SK-N-SH (cell line): ENCODE measurements around the gene HSPA12A. TPM values are rescaled to one million over a fixed set of nuclear protein-coding genes. Genes with fewer than 3 reads are reported as not detected.

Source experiments
- CTCF ChIA-PET: fragments of 300-600, 350-600 bp; formaldehyde crosslinking; extraction: SDS; loops from one replicate; lab custom pipeline; 2021; lab: Yijun Ruan, JAX
- POLR2A ChIA-PET: fragments of 350-600 bp; sonication (Branson Sonifier 250); formaldehyde crosslinking; extraction: SDS; loops from one replicate; lab custom pipeline; 2020; ENCODE audit warnings: antibody characterized with exemption, inconsistent platforms; lab: Yijun Ruan, JAX
- DNase-seq: peaks from one replicate; pipeline ENCODE4 v3.0.0; 2012
- H2AFZ ChIP-seq: fragments of 200-600 bp; sonication (generic); 2 replicates; pipeline ENCODE4 v1.8.1; 2016; ENCODE audit warnings: antibody characterized with exemption, mild to moderate bottlenecking, low read depth
- H3F3A ChIP-seq: fragments of 200-600 bp; sonication (generic); replicated peaks from 2 replicates; pipeline ENCODE3; 2016; ENCODE audit warnings: antibody characterized with exemption, mild to moderate bottlenecking; ENCODE audit not compliant: insufficient read depth
- H3K27ac ChIP-seq, 2 experiments: fragments of 200-500 bp in 1 of 2; fragments of 200-600 bp in 1 of 2; sonication (Bioruptor generic) in 1 of 2; sonication (generic), shearing (Covaris generic) in 1 of 2; 2 replicates each; pipeline versions ENCODE4 v1.5.1 to v1.6.1; 2014 to 2016; ENCODE audit warnings: low read depth in 2 of 2, inconsistent platforms in 1 of 2, low read length in 1 of 2, mild to moderate bottlenecking in 1 of 2, mixed read lengths in 1 of 2
- H3K27me3 ChIP-seq: fragments of 200-600 bp; sonication (generic), shearing (Covaris generic); 2 replicates; pipeline ENCODE4 v1.6.1; 2016; ENCODE audit warnings: mixed run types; ENCODE audit not compliant: insufficient read depth
- H3K36me3 ChIP-seq, 2 experiments: fragments of 200-500 bp in 1 of 2; fragments of 200-600 bp in 1 of 2; sonication (Bioruptor generic) in 1 of 2; sonication (generic) in 1 of 2; replicated peaks in 1 of 2; 2 replicates each; pipeline versions ENCODE3 to v1.5.1; 2014 to 2016; ENCODE audit warnings: low read length in 1 of 2, mild to moderate bottlenecking in 1 of 2; ENCODE audit not compliant: insufficient read depth in 2 of 2, control insufficient read depth in 1 of 2
- H3K4me1 ChIP-seq, 2 experiments: fragments of 200-500 bp in 1 of 2; fragments of 200-600 bp in 1 of 2; sonication (Bioruptor generic) in 1 of 2; sonication (generic), shearing (Covaris generic) in 1 of 2; 2 replicates each; pipeline versions ENCODE4 v1.5.1 to v1.6.1; 2014 to 2016; ENCODE audit warnings: low read depth in 1 of 2, low read length in 1 of 2, mixed run types in 1 of 2; ENCODE audit not compliant: insufficient read depth in 2 of 2, control insufficient read depth in 1 of 2
- H3K4me2 ChIP-seq: fragments of 200-600 bp; sonication (generic), shearing (Covaris generic); 2 replicates; pipeline ENCODE4 v1.6.1; 2017; ENCODE audit warnings: mixed run types
- H3K4me3 ChIP-seq, 2 experiments: fragments of 200-500 bp in 1 of 2; fragments of 200-600 bp in 1 of 2; sonication (Bioruptor generic) in 1 of 2; sonication (generic), shearing (Covaris generic) in 1 of 2; 2 replicates each; pipeline versions ENCODE4 v1.5.1 to v1.8.1; 2014 to 2016; ENCODE audit warnings: low read depth in 2 of 2, inconsistent platforms in 1 of 2, low read length in 1 of 2, mild to moderate bottlenecking in 1 of 2, mixed read lengths in 1 of 2, moderate library complexity in 1 of 2
- H3K79me2 ChIP-seq: fragments of 200-600 bp; sonication (generic); 2 replicates; pipeline ENCODE4 v1.8.1; 2017; ENCODE audit warnings: mild to moderate bottlenecking; ENCODE audit not compliant: insufficient read depth
- H3K9ac ChIP-seq: fragments of 200-600 bp; sonication (generic); 2 replicates; pipeline ENCODE4 v1.6.1; 2017; ENCODE audit warnings: mixed run types
- H3K9me2 ChIP-seq: fragments of 200-600 bp; sonication (generic); 2 replicates; pipeline ENCODE4 v1.6.1; 2017; ENCODE audit warnings: mixed run types
- H3K9me3 ChIP-seq: fragments of 200-600 bp; sonication (generic); 2 replicates; pipeline ENCODE4 v1.6.1; 2017; ENCODE audit warnings: mixed run types, mild to moderate bottlenecking, moderate library complexity
- H4K20me1 ChIP-seq: fragments of 200-600 bp; sonication (generic); 2 replicates; pipeline ENCODE4 v1.6.1; 2017; ENCODE audit warnings: mild to moderate bottlenecking, mixed run types; ENCODE audit not compliant: insufficient read depth
- CHD2 ChIP-seq: fragments of 150-350 bp; IDR thresholded peaks from 2 replicates; pipeline ENCODE4 v1.6.1; 2018; ENCODE audit warnings: low read length; ENCODE audit not compliant: partially characterized antibody
- CTCF ChIP-seq: fragments of 200-600 bp; sonication (generic); IDR thresholded peaks from 2 replicates; pipeline ENCODE4 v1.6.1; 2017; ENCODE audit warnings: antibody characterized with exemption, mild to moderate bottlenecking, moderate library complexity
- ELF1 ChIP-seq: IDR thresholded peaks from 2 replicates; pipeline ENCODE4 v1.4.0; 2012
- EP300 ChIP-seq, 2 experiments: IDR thresholded peaks; 2 replicates each; pipeline versions ENCODE4 v1.4.0 to v1.6.1; 2012; ENCODE audit warnings: borderline replicate concordance in 1 of 2, low read depth in 1 of 2, low read length in 1 of 2
- EZH2phosphoT487 ChIP-seq: fragments of 200-600 bp; sonication (generic); IDR thresholded peaks from 2 replicates; pipeline ENCODE4 v1.6.1; 2017; ENCODE audit warnings: low read depth, mixed run types, mild to moderate bottlenecking, antibody characterized with exemption, moderate library complexity, borderline replicate concordance
- FOXJ3 ChIP-seq: sonication (generic); formaldehyde crosslinking; IDR thresholded peaks from 2 replicates; pipeline ENCODE4 v1.5.1; 2020; ENCODE audit warnings: mild to moderate bottlenecking, missing genetic modification reagents
- JUND ChIP-seq: IDR thresholded peaks from 2 replicates; pipeline ENCODE4 v1.4.0; 2012
- MXI1 ChIP-seq: IDR thresholded peaks from 2 replicates; pipeline ENCODE4 v1.6.1; 2012; ENCODE audit warnings: mild to moderate bottlenecking, low read depth, low read length, improper control_type of control experiment
- NFIC ChIP-seq: IDR thresholded peaks from 2 replicates; pipeline ENCODE4 v1.4.0; 2012; ENCODE audit warnings: borderline replicate concordance
- NRF1 ChIP-seq: IDR thresholded peaks from 2 replicates; pipeline ENCODE4 v1.6.1; 2012; ENCODE audit warnings: low read depth, mild to moderate bottlenecking, low read length
- PBX3 ChIP-seq: IDR thresholded peaks from 2 replicates; pipeline ENCODE4; 2012
- TEAD4 ChIP-seq: IDR thresholded peaks from 2 replicates; pipeline ENCODE4 v1.4.0; 2012; ENCODE audit warnings: mild to moderate bottlenecking, borderline replicate concordance; ENCODE audit not compliant: insufficient read depth
- USF2 ChIP-seq: fragments of 150-350 bp; IDR thresholded peaks from 2 replicates; pipeline ENCODE4 v1.6.1; 2017; ENCODE audit warnings: antibody characterized with exemption, low read length, low read depth, borderline replicate concordance
- YY1 ChIP-seq: IDR thresholded peaks from 2 replicates; pipeline ENCODE4 v1.4.0; 2012; ENCODE audit warnings: low read depth, mild to moderate bottlenecking
- ZBTB33 ChIP-seq: IDR thresholded peaks from 2 replicates; pipeline ENCODE4 v1.4.0; 2012; ENCODE audit warnings: low read depth, borderline replicate concordance
- WGBS: methylation state at CpG from one replicate; pipeline ENCODE4 v1.1.6; 2017; ENCODE audit warnings: low lambda C conversion rate; 5-methylcytosine and 5-hydroxymethylcytosine counted together
- polyA plus RNA-seq, 3 experiments: library from polyadenylated mRNA; depleted of rRNA; stranded (reverse); fragments of >200 nt; gene quantifications; 2 replicates each; pipeline ENCODE4 v1.2.3, GENCODE V29; 2012

Gene HSPA12A
- polyA plus RNA-seq, 1 of the 3 experiments (the other 2 are of a cell fraction), result 2.9 TPM

GRCh38 chr10:116631871-116632295, 110.5 kb downstream of the HSPA12A start:
- peaks cover under 1% of the 10 kb centered on the region; the same call in 1 of the 2 replicates for H3K27me3 ChIP-seq
- no peaks in the 10 kb centered on the region for H4K20me1 ChIP-seq
- H3K36me3 ChIP-seq, result no peaks in the 10 kb centered on the region
- no peak overlapping the region for H3K9ac ChIP-seq
- no peak overlapping the region for H3K4me3 ChIP-seq
- 54% methylated on average over 6 of the region's 6 CpGs for WGBS
- no peak overlapping the region for H2AFZ ChIP-seq
- TF ChIP-seq FOXJ3 (CRISPR knock-in tag) (no peak), NRF1 (no peak), EP300 (IDR thresholded peaks at IDR 0.05; ENCODE audit: borderline replicate concordance in 1 of 2, low read depth in 1 of 2, low read length in 1 of 2) (no peak), USF2 (no peak), EZH2phosphoT487 (no peak), JUND (no peak), YY1 (no peak), NFIC (no peak), TEAD4 (no peak), MXI1 (no peak)
- no peaks in the 10 kb centered on the region for H3F3A ChIP-seq
- ChIA-PET CTCF (interaction anchor here (0.7 to 10.0 kb wide), 4 partner anchors 22 to 543 kb away, joined by 3 to 142 read pairs (median 8); no protein-coding TSS in a partner anchor), POLR2A (interaction anchor here (0.6 kb wide), 1 partner anchor 162 kb away, joined by 4 read pairs; no protein-coding TSS in a partner anchor)
- no peak overlapping the region for H3K27ac ChIP-seq
- H3K9me3 ChIP-seq, result no peaks in the 10 kb centered on the region
- no peaks in the 10 kb centered on the region for H3K9me2 ChIP-seq
- no peaks in the 10 kb centered on the region; a peak in 1 of 4 replicates for H3K4me1 ChIP-seq
- H3K79me2 ChIP-seq, result no peaks in the 10 kb centered on the region
- no peak overlapping the region for H3K4me2 ChIP-seq
- DNase-seq, result no peak

- WGBS, result 26% methylated on average over 2 of the region's 2 CpGs
- Histone ChIP-seq H3K4me2 (no peak overlapping the region), H3K9ac (no peak overlapping the region), H3K4me3 (no peak overlapping the region), H2AFZ (no peak overlapping the region), H3K27me3 (peaks cover 5% of the 10 kb centered on the region; the same call in 1 of the 2 replicates), H3K27ac (no peak overlapping the region), H3F3A (no peaks in the 10 kb centered on the region), H3K9me3 (no peaks in the 10 kb centered on the region), H4K20me1 (no peaks in the 10 kb centered on the region), H3K36me3 (no peaks in the 10 kb centered on the region), H3K4me1 (no peaks in the 10 kb centered on the region; a peak in 1 of 4 replicates), H3K9me2 (no peaks in the 10 kb centered on the region), H3K79me2 (no peaks in the 10 kb centered on the region)
- DNase-seq, result no peak
- POLR2A ChIA-PET, result no interaction called here
- TF ChIP-seq FOXJ3 (CRISPR knock-in tag) (no peak), JUND (no peak), ZBTB33 (no peak), TEAD4 (no peak), USF2 (no peak), CTCF (no peak), YY1 (no peak), CHD2 (no peak), PBX3 (no peak), EP300 (IDR thresholded peaks at IDR 0.05; ENCODE audit: borderline replicate concordance in 1 of 2, low read depth in 1 of 2, low read length in 1 of 2) (no peak), ELF1 (no peak)
- CTCF ChIA-PET, result interaction anchor here (2.8 to 10.0 kb wide), 3 partner anchors 158 to 545 kb away, joined by 12 to 142 read pairs (median 29); no protein-coding TSS in a partner anchor
Observed at GRCh38 chr10:116630020-116630419, 112.3 kb downstream of the HSPA12A start.
